ENCODE data around the gene OPTN. TPM values are rescaled to one million over a fixed set of nuclear protein-coding genes. Genes with fewer than 3 reads are reported as not detected.

Gene OPTN
- total and polyA plus RNA-seq, 5 donors from 2014 or later = 71.9 to 209 (median 103) TPM

GRCh38 chr10:13066527-13066926, 33.4 kb upstream of the OPTN start:
- no peaks in the 10 kb centered on the region for H3K36me3 Mint-ChIP-seq
- Histone ChIP-seq H3K4me3 (ENCODE audit: low read depth, low read length) (no peak overlapping the region), H3K27ac (ENCODE audit: insufficient read depth, low read length, poor library complexity, severe bottlenecking) (no peak overlapping the region), H3K36me3 (ENCODE audit: control insufficient read depth, insufficient read depth, low read length) (no peaks in the 10 kb centered on the region), H3K27me3 (ENCODE audit: control insufficient read depth, insufficient read depth, low read length) (peaks cover 2% of the 10 kb centered on the region), H3K4me1 (ENCODE audit: control insufficient read depth, insufficient read depth, low read length, poor library complexity, severe bottlenecking) (no peaks in the 10 kb centered on the region), H3K9me3 (ENCODE audit: control insufficient read depth in 2 of 2, low read length in 2 of 2) (no peaks in the 10 kb centered on the region)
- ATAC-seq (ENCODE audit: low read depth in 2 of 2) = no peak
- DNase-seq = no peak
- H3K9me3 Mint-ChIP-seq = peaks cover 0 to 1% (median 0%) of the 10 kb centered on the region in 7 donors
- H3K27me3 Mint-ChIP-seq = peaks cover 27% of the 10 kb centered on the region
- no peak overlapping the region for H3K4me3 Mint-ChIP-seq
- peaks cover 0 to 2% (median 0%) of the 10 kb centered on the region in 4 donors for H3K4me1 Mint-ChIP-seq
- no peak overlapping the region for H3K27ac Mint-ChIP-seq

GRCh38 chr10:13067431-13067830, 32.5 kb upstream of the OPTN start:
- no peak overlapping the region for H3K27ac Mint-ChIP-seq
- Histone ChIP-seq H3K27ac (ENCODE audit: insufficient read depth, low read length, poor library complexity, severe bottlenecking) (no peak overlapping the region), H3K36me3 (ENCODE audit: control insufficient read depth, insufficient read depth, low read length) (no peaks in the 10 kb centered on the region), H3K4me3 (ENCODE audit: low read depth, low read length) (no peak overlapping the region), H3K27me3 (ENCODE audit: control insufficient read depth, insufficient read depth, low read length) (peaks cover 2% of the 10 kb centered on the region), H3K9me3 (ENCODE audit: control insufficient read depth in 2 of 2, low read length in 2 of 2) (no peaks in the 10 kb centered on the region), H3K4me1 (ENCODE audit: control insufficient read depth, insufficient read depth, low read length, poor library complexity, severe bottlenecking) (no peaks in the 10 kb centered on the region)
- H3K4me3 Mint-ChIP-seq = no peak overlapping the region
- ATAC-seq (ENCODE audit: low read depth in 2 of 2) (no peak), DNase-seq (no peak)
- H3K27me3 Mint-ChIP-seq = peaks cover 32% of the 10 kb centered on the region
- peaks cover 0 to 2% (median 0%) of the 10 kb centered on the region in 4 donors for H3K4me1 Mint-ChIP-seq
- no peaks in the 10 kb centered on the region for H3K36me3 Mint-ChIP-seq
- H3K9me3 Mint-ChIP-seq = peaks cover 0 to 2% (median 0%) of the 10 kb centered on the region in 7 donors

GRCh38 chr10:13068071-13068470, 31.9 kb upstream of the OPTN start:
- Mint-ChIP-seq H3K27ac (no peak overlapping the region), H3K4me1 (peaks cover 0 to 2% (median 0%) of the 10 kb centered on the region in 4 donors), H3K9me3 (peaks cover 0 to 2% (median 0%) of the 10 kb centered on the region in 7 donors), H3K36me3 (no peaks in the 10 kb centered on the region), H3K4me3 (no peak overlapping the region), H3K27me3 (peaks cover 36% of the 10 kb centered on the region)
- Histone ChIP-seq H3K9me3 (ENCODE audit: control insufficient read depth in 2 of 2, low read length in 2 of 2) (no peaks in the 10 kb centered on the region), H3K27ac (ENCODE audit: insufficient read depth, low read length, poor library complexity, severe bottlenecking) (no peak overlapping the region), H3K27me3 (ENCODE audit: control insufficient read depth, insufficient read depth, low read length) (peaks cover 2% of the 10 kb centered on the region), H3K4me3 (ENCODE audit: low read depth, low read length) (no peak overlapping the region), H3K4me1 (ENCODE audit: control insufficient read depth, insufficient read depth, low read length, poor library complexity, severe bottlenecking) (no peaks in the 10 kb centered on the region), H3K36me3 (ENCODE audit: control insufficient read depth, insufficient read depth, low read length) (no peaks in the 10 kb centered on the region)
- DNase-seq = no peak
- no peak for ATAC-seq (ENCODE audit: low read depth in 2 of 2)

GRCh38 chr10:13068484-13068883, 31.5 kb upstream of the OPTN start:
- peak overlapping the region in 1 of 3 donors; percentile 5 for H3K27ac Mint-ChIP-seq
- no peak overlapping the region for H3K4me3 Mint-ChIP-seq
- ATAC-seq (ENCODE audit: low read depth in 2 of 2) (no peak), DNase-seq (no peak)
- H3K4me1 ChIP-seq (ENCODE audit: control insufficient read depth, insufficient read depth, low read length, poor library complexity, severe bottlenecking) = no peaks in the 10 kb centered on the region
- no peaks in the 10 kb centered on the region for H3K36me3 Mint-ChIP-seq
- H3K9me3 ChIP-seq (ENCODE audit: control insufficient read depth in 2 of 2, low read length in 2 of 2) = no peaks in the 10 kb centered on the region
- H3K27me3 ChIP-seq (ENCODE audit: control insufficient read depth, insufficient read depth, low read length) = peaks cover 2% of the 10 kb centered on the region
- no peak overlapping the region for H3K27ac ChIP-seq (ENCODE audit: insufficient read depth, low read length, poor library complexity, severe bottlenecking)
- no peak overlapping the region for H3K4me3 ChIP-seq (ENCODE audit: low read depth, low read length)
- peaks cover 37% of the 10 kb centered on the region for H3K27me3 Mint-ChIP-seq
- no peaks in the 10 kb centered on the region for H3K4me1 Mint-ChIP-seq
- H3K36me3 ChIP-seq (ENCODE audit: control insufficient read depth, insufficient read depth, low read length) = no peaks in the 10 kb centered on the region
- peaks cover 0 to 2% (median 0%) of the 10 kb centered on the region in 7 donors for H3K9me3 Mint-ChIP-seq

- no peak for ATAC-seq (ENCODE audit: low read depth in 2 of 2)
- H3K9me3 ChIP-seq (ENCODE audit: control insufficient read depth in 2 of 2, low read length in 2 of 2) = no peaks in the 10 kb centered on the region
- H3K36me3 Mint-ChIP-seq = no peaks in the 10 kb centered on the region
- no peak overlapping the region for H3K4me3 ChIP-seq (ENCODE audit: low read depth, low read length)
- no peak overlapping the region for H3K4me3 Mint-ChIP-seq
- DNase-seq = no peak
- no peaks in the 10 kb centered on the region for H3K4me1 ChIP-seq (ENCODE audit: control insufficient read depth, insufficient read depth, low read length, poor library complexity, severe bottlenecking)
- peaks cover 0 to 5% (median 2%) of the 10 kb centered on the region in 4 donors for H3K4me1 Mint-ChIP-seq
- H3K27ac Mint-ChIP-seq = no peak overlapping the region
- no peaks in the 10 kb centered on the region for H3K36me3 ChIP-seq (ENCODE audit: control insufficient read depth, insufficient read depth, low read length)
- peaks cover 38% of the 10 kb centered on the region for H3K27me3 Mint-ChIP-seq
- H3K27me3 ChIP-seq (ENCODE audit: control insufficient read depth, insufficient read depth, low read length) = peaks cover 10% of the 10 kb centered on the region
- no peak overlapping the region for H3K27ac ChIP-seq (ENCODE audit: insufficient read depth, low read length, poor library complexity, severe bottlenecking)
- H3K9me3 Mint-ChIP-seq = peaks cover 0 to 9% (median 1%) of the 10 kb centered on the region in 7 donors
Observed at GRCh38 chr10:13072339-13072738, 27.6 kb upstream of the OPTN start.

DNA sequence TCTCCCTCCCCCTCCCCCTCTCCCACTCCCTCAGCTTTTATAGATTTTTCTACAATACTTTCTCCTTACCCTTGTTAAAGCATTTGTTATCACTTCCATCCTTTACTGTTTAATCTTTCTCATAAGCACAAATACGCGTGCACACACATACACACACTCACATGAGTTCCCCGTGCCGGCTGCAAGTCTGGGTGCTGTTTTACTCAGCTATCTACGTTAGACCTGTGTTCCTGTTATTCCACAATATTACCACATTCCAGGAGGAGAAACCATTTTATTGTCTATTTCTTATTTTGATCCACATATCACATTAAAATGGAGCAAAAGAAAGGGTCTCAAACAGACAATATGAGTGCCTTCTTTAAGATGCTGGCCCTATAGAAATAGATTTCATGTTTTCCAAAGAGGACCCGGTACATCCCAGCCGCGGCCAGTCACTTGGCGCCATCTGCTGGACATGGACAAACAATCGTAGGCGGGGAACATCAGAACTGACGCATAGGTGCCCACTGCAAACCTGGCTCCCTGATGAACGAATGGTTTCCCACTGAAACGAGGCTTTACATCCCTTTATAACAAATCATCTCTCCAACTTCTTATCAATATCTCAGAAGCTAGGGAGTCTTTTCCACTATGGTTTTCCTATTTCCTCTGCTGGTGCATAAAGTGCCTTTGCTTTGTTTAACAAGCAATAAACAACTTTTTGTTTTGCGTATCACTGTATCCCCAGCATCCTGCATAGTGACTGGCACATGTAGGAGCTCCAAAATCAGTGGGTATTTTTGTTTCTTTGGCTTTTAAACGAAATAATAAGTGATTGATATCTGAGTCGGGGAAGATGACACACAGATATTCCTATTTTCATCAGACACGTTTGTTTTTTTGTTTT, 25.2 kb upstream of the OPTN start:
- Histone ChIP-seq H3K9me3 (ENCODE audit: control insufficient read depth in 2 of 2, low read length in 2 of 2) (peaks cover 7 to 10% of the 10 kb centered on the region in 2 experiments), H3K4me3 (ENCODE audit: low read depth, low read length) (no peak overlapping the region), H3K27me3 (ENCODE audit: control insufficient read depth, insufficient read depth, low read length) (peaks cover 8% of the 10 kb centered on the region), H3K27ac (ENCODE audit: insufficient read depth, low read length, poor library complexity, severe bottlenecking) (no peak overlapping the region), H3K36me3 (ENCODE audit: control insufficient read depth, insufficient read depth, low read length) (no peaks in the 10 kb centered on the region), H3K4me1 (ENCODE audit: control insufficient read depth, insufficient read depth, low read length, poor library complexity, severe bottlenecking) (no peaks in the 10 kb centered on the region)
- Mint-ChIP-seq H3K27ac (no peak overlapping the region), H3K36me3 (no peaks in the 10 kb centered on the region), H3K27me3 (peaks cover 31% of the 10 kb centered on the region), H3K4me1 (peaks cover 0 to 5% (median 2%) of the 10 kb centered on the region in 4 donors), H3K4me3 (no peak overlapping the region), H3K9me3 (peaks cover 0 to 22% (median 5%) of the 10 kb centered on the region in 7 donors)
- ATAC-seq (ENCODE audit: low read depth in 2 of 2) (no peak), DNase-seq (peak; percentile 13 to 61 (median 14))

DNA sequence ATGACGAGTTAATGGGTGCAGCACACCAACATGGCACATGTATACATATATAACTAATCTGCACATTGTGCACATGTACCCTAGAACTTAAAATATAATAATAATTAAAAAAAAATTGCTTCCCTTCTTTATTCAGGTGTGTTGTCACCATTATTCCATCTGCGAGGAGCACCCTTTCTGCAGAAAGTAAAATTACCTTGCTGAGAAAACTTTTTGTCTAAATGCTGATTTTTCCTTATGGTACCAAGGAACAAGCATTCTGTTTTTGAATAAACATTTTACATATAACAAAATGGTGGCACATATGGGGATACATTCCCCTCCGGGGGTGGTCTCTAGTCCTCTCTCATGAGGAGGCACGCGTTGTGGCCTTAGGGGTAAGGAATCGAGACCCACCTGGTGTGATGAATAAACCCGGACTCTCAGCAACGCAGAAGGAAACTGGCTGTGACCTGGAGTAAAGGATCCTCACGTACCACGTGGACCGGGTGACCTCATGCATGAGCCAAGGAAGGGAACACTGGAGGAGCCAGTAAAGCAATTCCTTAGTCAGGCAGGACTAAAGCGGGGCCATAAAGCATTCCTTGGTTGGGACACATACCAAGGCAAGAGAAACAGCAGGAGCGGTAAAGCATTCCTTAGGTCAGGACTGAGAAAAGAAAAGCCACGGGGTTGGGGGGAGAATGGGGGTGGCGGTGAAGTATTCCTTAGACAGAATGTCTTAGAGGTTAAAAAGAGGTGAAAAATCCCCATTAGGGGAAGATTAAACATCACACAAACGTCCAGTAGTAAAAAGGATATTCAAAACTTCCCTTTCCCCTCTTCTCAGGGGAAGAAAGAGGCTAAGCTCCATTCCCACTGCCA, 20.8 kb upstream of the OPTN start:
- H3K4me3 Mint-ChIP-seq = no peak overlapping the region
- no peak for DNase-seq
- Histone ChIP-seq H3K36me3 (ENCODE audit: control insufficient read depth, insufficient read depth, low read length) (no peaks in the 10 kb centered on the region), H3K4me1 (ENCODE audit: control insufficient read depth, insufficient read depth, low read length, poor library complexity, severe bottlenecking) (no peaks in the 10 kb centered on the region), H3K27me3 (ENCODE audit: control insufficient read depth, insufficient read depth, low read length) (peaks cover 8% of the 10 kb centered on the region), H3K27ac (ENCODE audit: insufficient read depth, low read length, poor library complexity, severe bottlenecking) (no peak overlapping the region), H3K9me3 (ENCODE audit: control insufficient read depth in 2 of 2, low read length in 2 of 2) (peaks cover 20 to 28% of the 10 kb centered on the region in 2 experiments), H3K4me3 (ENCODE audit: low read depth, low read length) (no peak overlapping the region)
- no peak for ATAC-seq (ENCODE audit: low read depth in 2 of 2)
- H3K27me3 Mint-ChIP-seq = peaks cover 6% of the 10 kb centered on the region
- no peak overlapping the region for H3K27ac Mint-ChIP-seq
- no peaks in the 10 kb centered on the region for H3K36me3 Mint-ChIP-seq
- H3K4me1 Mint-ChIP-seq = peaks cover 0 to 5% (median 2%) of the 10 kb centered on the region in 4 donors
- H3K9me3 Mint-ChIP-seq = peaks cover 0 to 48% (median 18%) of the 10 kb centered on the region in 7 donors
